Stimulated activated CD8-positive, alpha-beta memory T cell treated with anti-CD3 and anti-CD28 coated beads, Interleukin-15, amount 100 ng/mL, for 48 hours (primary cell): ENCODE measurements around the gene HDAC9.
"Not testable (repeated sequence)": the region's sequence is repeated elsewhere in the genome, so short reads cannot be mapped to it uniquely, and the experiment has no call there.

Experiments used
- DNase-seq, 2 donors: peaks; one replicate each; pipeline ENCODE4 v3.0.0-alpha.2; 2020; ENCODE audit warnings: low read depth in 2 of 2

The HDAC9 gene

GRCh38 chr7:19023477-19023876, 527.9 kb downstream of the HDAC9 start:
- no peak for DNase-seq

GRCh38 chr7:19024261-19024660, 528.7 kb downstream of the HDAC9 start:
- DNase-seq = no peak

GRCh38 chr7:19026888-19027287, 531.3 kb downstream of the HDAC9 start:
- DNase-seq = no peak

DNA sequence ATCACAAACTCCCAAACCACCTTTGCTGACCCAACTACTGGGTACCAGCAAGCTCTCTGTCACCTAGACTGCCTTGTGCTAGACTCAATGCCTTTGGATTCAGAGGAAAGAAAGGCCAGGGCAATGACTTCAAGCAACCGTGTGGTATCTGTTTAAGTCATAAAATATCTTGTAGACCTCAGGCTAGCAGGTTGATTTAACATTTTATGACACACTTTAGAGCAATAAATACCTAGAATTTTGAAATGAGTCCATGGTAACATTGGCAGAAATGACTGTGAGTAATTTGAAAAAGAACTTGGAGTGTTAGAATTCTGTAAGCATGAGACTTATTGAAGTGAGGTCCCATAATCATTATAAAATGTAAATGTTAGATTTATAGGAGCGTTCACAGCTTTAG, 534.7 kb downstream of the HDAC9 start:
- DNase-seq = no peak

DNA sequence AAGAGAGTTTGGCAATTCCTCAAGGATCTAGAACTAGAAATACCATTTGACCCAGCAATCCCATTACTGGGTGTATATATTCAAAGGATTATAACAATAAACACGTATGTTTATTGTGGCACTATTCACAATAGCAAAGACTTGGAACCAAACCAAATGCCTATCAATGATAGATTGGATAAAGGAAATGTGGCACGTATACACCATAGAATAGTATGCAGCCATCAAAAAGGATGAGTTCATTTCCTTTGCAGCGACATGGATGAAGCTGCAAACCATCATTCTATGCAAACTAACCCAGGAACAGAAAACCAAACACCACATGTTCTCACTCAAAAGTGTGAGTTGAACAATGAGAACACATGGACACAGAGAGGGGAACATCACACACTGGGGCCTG, 537.4 kb downstream of the HDAC9 start:
- not testable (repeated sequence) for DNase-seq

- no peak for DNase-seq
Measured at GRCh38 chr7:19051767-19052375, 556.3 kb downstream of the HDAC9 start.
